HG03442 (cell line): ENCODE measurements around the gene PARD3B.

Source experiments
- ATAC-seq: cut with Tn5 transposase; IDR thresholded peaks from one replicate; pipeline ENCODE4 v1.9.1; 2021; ENCODE audit warnings: mild to moderate bottlenecking, moderate library complexity; ENCODE audit not compliant: unreplicated experiment

PARD3B gene

DNA sequence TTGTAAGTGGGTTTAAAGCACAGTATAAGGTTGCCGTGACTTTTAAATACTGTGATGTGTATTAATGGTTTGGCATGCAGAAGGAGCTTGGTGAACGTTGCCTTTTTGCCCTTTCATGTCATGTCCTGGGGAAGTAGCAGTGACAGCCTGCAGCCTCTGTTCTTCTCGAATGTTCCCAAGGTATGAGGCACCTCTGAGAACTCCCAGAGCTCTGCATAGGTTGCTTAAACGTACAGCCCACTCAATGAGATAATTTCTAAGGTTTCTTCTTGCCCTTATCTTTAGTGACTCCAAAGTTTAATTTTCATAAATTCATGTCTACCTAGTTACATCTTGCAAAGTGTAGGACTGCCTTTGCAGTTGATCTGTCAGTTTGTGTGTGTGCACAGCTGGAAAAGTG lies 36.7 kb downstream of the PARD3B start:
- ATAC-seq: no peak

- ATAC-seq: no peak
Observed at GRCh38 chr2:204583773-204584172, 38.5 kb downstream of the PARD3B start.

GRCh38 chr2:204585930-204586329 lies 40.7 kb downstream of the PARD3B start:
- ATAC-seq: no peak

DNA sequence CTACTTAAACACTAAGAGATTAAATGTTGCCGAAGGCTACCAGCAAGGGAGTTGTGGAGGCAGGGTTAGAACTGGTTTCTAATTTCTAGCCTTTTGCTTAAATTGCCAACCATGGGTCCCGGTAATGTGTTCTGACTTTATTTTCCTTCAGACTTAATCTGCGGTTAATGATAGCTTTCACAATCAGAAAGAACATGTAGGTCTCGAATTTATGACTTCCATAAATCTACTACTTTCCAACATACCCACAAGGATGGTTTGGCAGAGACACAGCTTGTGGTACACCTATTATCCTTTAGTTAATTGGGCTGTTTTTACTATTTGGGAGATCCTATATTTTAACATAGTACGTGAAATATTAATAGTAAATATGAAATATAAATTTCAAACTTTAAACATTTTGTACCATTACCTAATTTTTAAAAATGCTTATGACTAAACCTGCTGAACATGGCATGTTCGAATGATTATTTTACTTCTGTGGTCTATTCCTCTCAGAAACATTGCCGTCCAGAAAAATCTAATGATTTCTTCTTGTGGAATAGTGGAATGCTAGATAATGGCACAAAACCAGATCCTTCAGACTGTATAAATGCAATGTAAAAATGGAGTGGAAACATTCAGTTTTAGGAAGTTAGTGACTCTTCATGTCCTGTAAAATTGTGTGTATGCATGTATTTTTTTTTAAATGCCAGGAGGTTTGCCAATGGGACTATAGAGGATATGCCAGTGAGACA lies 41.3 kb downstream of the PARD3B start:
- no peak for ATAC-seq

DNA sequence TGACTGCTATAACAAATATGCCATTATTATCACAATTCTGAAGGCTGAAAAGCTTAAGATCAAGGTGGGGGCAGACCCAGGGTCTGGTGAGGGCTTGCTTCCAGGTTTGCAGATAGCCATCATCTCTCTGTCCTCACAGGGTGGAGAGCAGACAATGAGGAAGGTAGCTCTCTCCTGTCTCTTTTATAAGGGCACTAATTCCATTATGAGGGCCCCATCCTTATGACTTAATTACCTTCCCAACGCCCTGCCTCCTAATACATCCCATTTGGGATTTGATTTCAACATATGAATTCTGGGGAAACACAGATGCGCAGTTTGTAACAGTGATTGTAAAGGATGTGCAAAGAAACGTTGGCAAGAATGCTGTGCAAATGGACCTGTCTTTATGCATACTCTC lies 44.8 kb downstream of the PARD3B start:
- no peak for ATAC-seq

- no peak for ATAC-seq
Observed at GRCh38 chr2:204591225-204591624, 46.0 kb downstream of the PARD3B start.

DNA sequence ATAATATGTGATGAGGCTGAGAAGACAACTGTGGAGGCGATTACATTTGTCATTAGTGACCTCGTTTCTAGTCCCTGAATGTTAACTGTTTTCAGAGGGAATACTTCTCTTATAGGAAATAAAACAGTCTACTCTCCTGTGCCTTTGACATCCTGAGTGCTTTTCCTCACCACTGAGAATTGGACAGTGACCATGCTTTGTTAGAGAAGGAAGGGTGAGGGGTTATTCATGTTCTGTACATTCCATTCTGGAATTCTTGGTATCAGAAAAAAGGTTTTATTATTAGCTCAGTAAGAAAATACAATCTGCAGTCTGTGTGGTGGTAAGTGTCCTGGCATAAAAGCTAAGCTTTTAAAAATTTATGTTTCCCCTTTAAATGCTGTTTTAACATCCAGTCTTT lies 58.8 kb downstream of the PARD3B start:
- no peak for ATAC-seq

GRCh38 chr2:204608237-204608939 lies 63.1 kb downstream of the PARD3B start:
- ATAC-seq: no peak

GRCh38 chr2:204611017-204611631 lies 65.8 kb downstream of the PARD3B start:
- ATAC-seq: no peak

- ATAC-seq: no peak
Observed at GRCh38 chr2:204611764-204612163, 66.5 kb downstream of the PARD3B start.

GRCh38 chr2:204613635-204614034 lies 68.4 kb downstream of the PARD3B start:
- ATAC-seq: no peak

DNA sequence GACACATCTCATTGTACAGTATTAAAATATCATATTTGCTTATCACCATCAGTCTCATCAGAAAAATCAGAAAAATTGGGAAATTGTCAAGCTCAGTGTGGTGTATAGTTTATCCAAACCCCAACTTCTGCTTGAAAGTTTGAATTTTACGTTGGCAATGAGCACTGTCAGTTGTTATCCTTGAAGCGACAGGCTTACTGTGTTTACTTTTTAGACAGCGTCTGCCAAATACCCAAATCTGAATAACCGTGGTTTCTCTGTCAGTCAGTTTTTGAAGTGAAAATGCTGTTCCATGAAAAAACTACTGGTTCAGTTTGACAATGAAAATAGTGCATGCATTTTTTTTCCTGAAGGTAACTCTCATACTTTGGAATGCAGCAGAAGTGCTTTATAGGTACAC lies 70.2 kb downstream of the PARD3B start:
- ATAC-seq: no peak

DNA sequence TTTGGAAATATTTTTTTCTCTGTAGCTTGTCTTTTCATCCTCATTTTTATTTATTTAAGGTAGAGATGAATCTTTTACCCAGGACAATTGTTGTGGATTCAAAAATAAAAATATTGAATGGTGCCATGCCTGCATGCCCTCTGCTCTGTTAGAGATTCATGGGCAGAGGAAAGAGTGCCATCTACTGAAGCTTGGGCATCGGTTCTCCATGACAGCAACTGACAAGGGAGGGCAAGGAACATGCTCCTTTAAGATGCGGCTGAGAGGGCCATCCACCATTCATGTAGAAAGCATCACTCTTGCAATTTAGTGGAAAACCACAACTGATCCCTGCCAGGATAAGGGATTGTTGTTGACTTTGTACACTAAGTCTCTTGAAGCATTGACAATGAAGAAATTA lies 79.9 kb downstream of the PARD3B start:
- ATAC-seq: no peak

- no peak for ATAC-seq
Observed at GRCh38 chr2:204628926-204629712, 83.8 kb downstream of the PARD3B start.

DNA sequence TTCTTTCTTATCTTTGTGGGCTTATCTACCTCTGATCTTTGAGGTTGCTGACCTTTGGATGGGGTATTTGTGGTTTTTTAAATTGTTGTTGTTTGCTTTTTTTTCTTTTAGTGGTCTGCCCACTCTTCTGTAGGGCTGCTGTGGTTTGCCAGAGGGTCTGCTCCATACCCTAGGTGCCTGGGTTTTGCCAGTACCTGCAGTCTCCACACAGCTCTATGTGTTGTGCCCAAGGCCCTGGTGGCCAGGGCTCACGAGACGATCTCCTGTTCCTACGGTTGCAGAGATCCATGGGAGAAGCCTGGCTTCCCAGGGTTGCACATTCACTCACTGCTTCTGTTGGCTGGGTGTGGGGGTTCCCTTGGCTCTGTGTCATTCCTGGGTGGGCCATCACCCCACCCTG lies 87.1 kb downstream of the PARD3B start:
- ATAC-seq: no peak

DNA sequence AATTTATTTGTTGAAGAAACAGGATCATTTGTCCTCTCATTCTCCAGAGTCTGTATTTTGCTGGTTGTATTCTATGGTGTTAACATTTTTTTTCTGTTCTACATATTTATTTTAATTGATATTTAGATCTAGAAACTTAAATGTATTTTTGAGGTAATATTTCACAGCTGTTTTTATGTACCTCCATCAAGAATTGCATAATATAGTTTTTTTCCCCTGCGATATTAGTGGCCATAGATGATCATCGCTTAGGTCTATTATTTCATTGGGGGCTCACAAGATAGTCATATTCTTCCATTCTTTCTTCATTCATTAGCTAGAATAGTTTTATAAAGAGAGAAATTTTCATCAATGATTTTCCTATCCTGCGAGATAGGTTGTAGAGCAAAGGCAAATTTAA lies 89.3 kb downstream of the PARD3B start:
- no peak for ATAC-seq

DNA sequence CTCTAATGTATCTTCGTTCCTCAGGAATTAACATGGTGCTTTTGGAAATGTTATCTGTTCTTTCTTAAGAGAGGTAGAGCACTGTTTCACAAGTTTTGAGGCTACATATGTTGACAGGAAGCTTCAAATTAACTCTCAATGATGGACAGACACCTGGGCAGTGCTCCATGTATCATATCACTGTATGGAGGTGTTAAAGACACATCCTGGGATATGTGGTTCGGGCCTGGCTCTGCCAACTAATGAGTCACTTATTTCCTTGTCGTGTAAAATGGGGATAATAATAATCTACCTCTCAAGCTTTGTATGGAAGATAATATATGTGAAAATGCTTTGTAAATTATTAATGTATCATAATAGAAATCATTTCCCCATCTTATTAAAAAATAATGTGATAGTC lies 90.2 kb downstream of the PARD3B start:
- no peak for ATAC-seq

GRCh38 chr2:204638471-204639194 lies 93.4 kb downstream of the PARD3B start:
- no peak for ATAC-seq

- no peak for ATAC-seq
Observed at GRCh38 chr2:204643326-204643725, 98.1 kb downstream of the PARD3B start.

DNA sequence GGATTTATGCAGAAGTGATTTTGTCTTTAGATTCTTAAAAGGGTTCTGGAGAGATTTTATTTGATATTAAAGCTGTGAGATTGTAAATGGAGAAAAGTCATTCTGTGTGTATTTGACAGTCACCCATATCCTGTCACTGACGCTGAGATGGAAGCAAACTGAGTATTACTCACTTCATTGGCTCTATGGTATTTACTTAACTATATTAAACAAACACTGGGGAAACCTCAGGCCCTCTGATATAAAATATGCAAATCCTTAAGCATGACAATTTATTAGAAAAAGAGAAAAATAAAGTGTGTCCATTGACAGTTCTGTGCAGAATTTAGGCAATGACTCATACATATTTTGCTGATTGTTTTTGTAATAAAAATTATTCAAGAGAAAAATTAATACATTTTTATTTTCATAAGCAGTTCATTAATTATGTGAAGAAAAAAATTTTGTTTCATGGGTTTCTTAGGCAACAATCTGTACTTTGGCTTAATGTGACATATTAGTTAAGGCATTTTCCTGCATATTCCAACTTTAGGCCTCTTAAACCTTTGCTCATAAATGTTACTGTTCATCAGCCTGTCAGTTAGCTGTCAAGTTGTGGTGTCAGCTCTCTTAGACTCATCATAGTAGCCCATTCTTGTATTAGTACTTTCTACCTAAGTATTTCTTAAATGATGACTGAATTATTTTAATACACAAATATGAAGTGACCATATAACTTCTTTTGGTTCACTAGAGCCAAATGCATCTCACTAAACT lies 99.9 kb downstream of the PARD3B start:
- no peak for ATAC-seq
